Stomach (tissue), 9 donors: Measurements from ENCODE around the gene CLBA1. TPM values are rescaled to one million over a fixed set of nuclear protein-coding genes. Genes with fewer than 3 reads are reported as not detected.
A peak's percentile ranks its signal among the peaks of the same experiment; 100 is the strongest.

Experiments used
- DNase-seq, 2 donors: peaks; one replicate each; pipeline versions ENCODE4 v3.0.0 to v3.0.0-alpha.2; 2013 to 2019
- H3K27ac ChIP-seq, 5 donors: fragments of 200-600 bp in 4 of 5; sonication (generic) in 4 of 5; one replicate each; pipeline ENCODE4 v1.5.1; 2013 to 2019; ENCODE audit warnings: mild to moderate bottlenecking in 1 of 5, moderate library complexity in 1 of 5
- H3K27me3 ChIP-seq, 3 donors: fragments of 200-600 bp; sonication (generic); one replicate each; pipeline ENCODE4 v1.5.1; 2017 to 2019; ENCODE audit warnings: mixed run types in 1 of 3
- H3K36me3 ChIP-seq, 4 donors: fragments of 200-600 bp; sonication (generic); 1 replicate in 3 of 4; 2 replicates in 1 of 4; pipeline ENCODE4 v1.5.1; 2016 to 2019
- H3K4me1 ChIP-seq, 4 donors: fragments of 200-600 bp; sonication (generic); one replicate each; pipeline ENCODE4 v1.5.1; 2016 to 2019
- H3K4me3 ChIP-seq, 4 donors: fragments of 200-600 bp; sonication (generic) in 3 of 4; one replicate each; pipeline ENCODE4 v1.5.1; 2016 to 2019; ENCODE audit warnings: mild to moderate bottlenecking in 1 of 4
- H3K9me3 ChIP-seq, 4 donors: fragments of 200-600 bp; sonication (generic); one replicate each; pipeline ENCODE4 v1.5.1; 2016 to 2019
- EP300 ChIP-seq: sonication (generic); formaldehyde crosslinking; IDR thresholded peaks from one replicate; pipeline ENCODE4 v1.6.1; 2017; ENCODE audit warnings: antibody characterized with exemption
- POLR2A ChIP-seq, 4 donors: fragments of 450-650 bp; IDR thresholded peaks; one replicate each; pipeline ENCODE4 v1.6.1; 2016; ENCODE audit warnings: antibody characterized with exemption in 4 of 4, control low read depth in 2 of 4, mild to moderate bottlenecking in 1 of 4, moderate library complexity in 1 of 4
- POLR2AphosphoS5 ChIP-seq, 3 donors: sonication (generic); formaldehyde crosslinking; IDR thresholded peaks; one replicate each; pipeline ENCODE4 v1.6.1; 2016; ENCODE audit warnings: antibody characterized with exemption in 3 of 3
- WGBS, 5 donors: extraction: QIAGEN DNeasy Blood & Tissue Kit in 3 of 5; methylation state at CpG; one replicate each; pipeline versions ENCODE4 v1.1.5 to v1.1.7; 2013 to 2018; 5-methylcytosine and 5-hydroxymethylcytosine counted together
- intact Hi-C: fragments of 100-400 bp; cut with DNase I; formaldehyde crosslinking; loops from one replicate; pipeline ENCODE4 v1.15.1; 2023; ENCODE audit warnings: low total_unique reads
- polyA plus RNA-seq, 3 donors: library from polyadenylated mRNA; stranded (reverse); fragments of 200-250 nt; gene quantifications; one replicate each; pipeline ENCODE4 v1.2.3, GENCODE V29; 2013
- total RNA-seq, 5 donors: library from RNA; depleted of rRNA; stranded (reverse); fragments of >200 nt; gene quantifications; one replicate each; pipeline versions ENCODE4 v1.1.0 to v1.2.3, GENCODE V29; 2014 to 2016
- TF ChIP-seq, protein P1 (sequence below), 7 experiments: fragments of 450-650 bp in 4 of 7; fragments of 200-600 bp in 3 of 7; sonication (generic) in 3 of 7; IDR thresholded peaks; one replicate each; pipeline ENCODE4 v1.5.1; 2016 to 2019; ENCODE audit warnings: antibody characterized with exemption in 7 of 7, control low read depth in 2 of 7, mild to moderate bottlenecking in 1 of 7
- donor health status: healthy with polysubstance abuse.
- donor health status: Bipolar disorder and iron deficiency.
- donor health status: healthy.

The CLBA1 gene
- total and polyA plus RNA-seq, 8 donors = 3.5 to 13.9 (median 5.8) TPM; not detected in 1

DNA sequence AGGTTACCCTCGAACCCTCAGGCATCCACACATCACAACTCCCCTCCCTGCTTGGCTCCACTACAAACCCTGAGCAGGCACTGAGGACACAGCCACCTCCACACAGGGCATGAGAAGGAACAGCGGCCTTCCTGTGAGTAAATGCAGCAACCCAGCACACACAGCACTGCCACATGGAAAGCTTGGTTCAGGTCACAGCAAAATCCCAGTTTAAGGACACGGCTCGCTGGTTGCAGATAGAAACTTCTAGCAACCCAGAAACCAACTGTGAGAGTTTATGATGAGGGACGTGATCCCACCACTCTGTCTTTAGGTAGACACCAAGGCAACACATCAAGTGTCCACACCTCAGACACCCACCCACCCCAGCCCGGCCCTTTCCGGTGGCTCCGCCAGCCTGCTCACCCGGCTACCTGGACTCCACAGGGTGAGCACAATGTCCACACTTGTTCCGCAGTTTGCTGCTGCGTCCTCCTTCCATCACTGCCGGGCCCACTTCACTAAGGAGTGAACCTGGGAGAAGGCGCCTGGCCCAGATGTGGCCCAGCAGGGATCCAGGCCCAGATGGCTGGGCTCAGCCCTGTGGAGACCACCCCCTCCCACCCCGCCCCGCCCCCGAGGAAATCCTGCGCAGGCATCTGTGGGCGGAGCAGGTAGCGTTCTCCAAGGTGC lies 22.1 kb downstream of the CLBA1 start:
- Histone ChIP-seq H3K27ac (no peak overlapping the region), H3K4me1 (peaks cover 0 to 18% (median 5%) of the 10 kb centered on the region in 4 donors), H3K9me3 (no peaks in the 10 kb centered on the region), H3K36me3 (peaks cover 13 to 58% (median 47%) of the 10 kb centered on the region in 4 donors), H3K4me3 (no peak overlapping the region), H3K27me3 (no peaks in the 10 kb centered on the region)
- intact Hi-C loops = no loop called here
- 94 to 98% (median 96%) methylated on average over 13 to 19 of the region's 19 CpGs for WGBS, 5 donors
- no peak for TF ChIP-seq POLR2A (IDR thresholded peaks at IDR 0.05)
- TF ChIP-seq EP300 = no peak
- TF ChIP-seq, protein P1, sequence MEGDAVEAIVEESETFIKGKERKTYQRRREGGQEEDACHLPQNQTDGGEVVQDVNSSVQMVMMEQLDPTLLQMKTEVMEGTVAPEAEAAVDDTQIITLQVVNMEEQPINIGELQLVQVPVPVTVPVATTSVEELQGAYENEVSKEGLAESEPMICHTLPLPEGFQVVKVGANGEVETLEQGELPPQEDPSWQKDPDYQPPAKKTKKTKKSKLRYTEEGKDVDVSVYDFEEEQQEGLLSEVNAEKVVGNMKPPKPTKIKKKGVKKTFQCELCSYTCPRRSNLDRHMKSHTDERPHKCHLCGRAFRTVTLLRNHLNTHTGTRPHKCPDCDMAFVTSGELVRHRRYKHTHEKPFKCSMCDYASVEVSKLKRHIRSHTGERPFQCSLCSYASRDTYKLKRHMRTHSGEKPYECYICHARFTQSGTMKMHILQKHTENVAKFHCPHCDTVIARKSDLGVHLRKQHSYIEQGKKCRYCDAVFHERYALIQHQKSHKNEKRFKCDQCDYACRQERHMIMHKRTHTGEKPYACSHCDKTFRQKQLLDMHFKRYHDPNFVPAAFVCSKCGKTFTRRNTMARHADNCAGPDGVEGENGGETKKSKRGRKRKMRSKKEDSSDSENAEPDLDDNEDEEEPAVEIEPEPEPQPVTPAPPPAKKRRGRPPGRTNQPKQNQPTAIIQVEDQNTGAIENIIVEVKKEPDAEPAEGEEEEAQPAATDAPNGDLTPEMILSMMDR (IDR thresholded peaks at IDR 0.05) = no peak
- TF ChIP-seq POLR2AphosphoS5 (IDR thresholded peaks at IDR 0.05) = no peak
- no peak for DNase-seq

DNA sequence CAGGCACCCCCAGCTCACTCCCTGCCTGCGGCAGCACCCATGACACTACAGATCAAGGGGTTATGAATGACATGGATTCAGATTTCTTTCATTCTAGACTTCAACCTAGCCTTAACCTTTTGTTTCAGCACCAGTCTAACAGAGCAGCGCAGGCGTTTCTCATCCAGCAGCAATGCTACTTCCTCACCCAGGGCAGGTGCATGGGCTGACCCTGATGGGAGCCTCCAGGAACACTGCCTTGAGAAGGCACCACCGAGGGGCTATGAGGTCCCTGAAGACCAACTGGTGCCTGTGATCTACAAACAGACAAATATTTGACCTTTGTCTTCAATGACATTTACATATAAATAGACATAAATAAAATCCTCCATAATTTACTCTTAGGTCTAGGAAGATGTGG lies 24.5 kb downstream of the CLBA1 start:
- 87 to 91% (median 91%) methylated on average over 4 of the region's 4 CpGs for WGBS, 5 donors
- TF ChIP-seq POLR2A (IDR thresholded peaks at IDR 0.05) = no peak
- TF ChIP-seq, protein P1 (IDR thresholded peaks at IDR 0.05) = no peak
- Histone ChIP-seq H3K9me3 (no peaks in the 10 kb centered on the region), H3K36me3 (peaks cover 13 to 58% (median 47%) of the 10 kb centered on the region in 4 donors), H3K27me3 (no peaks in the 10 kb centered on the region), H3K4me3 (no peak overlapping the region), H3K4me1 (peaks cover 0 to 31% (median 10%) of the 10 kb centered on the region in 4 donors), H3K27ac (peak overlapping the region in 1 of 5 donors; percentile 78)
- no peak for DNase-seq
- intact Hi-C loops = no loop called here

DNA sequence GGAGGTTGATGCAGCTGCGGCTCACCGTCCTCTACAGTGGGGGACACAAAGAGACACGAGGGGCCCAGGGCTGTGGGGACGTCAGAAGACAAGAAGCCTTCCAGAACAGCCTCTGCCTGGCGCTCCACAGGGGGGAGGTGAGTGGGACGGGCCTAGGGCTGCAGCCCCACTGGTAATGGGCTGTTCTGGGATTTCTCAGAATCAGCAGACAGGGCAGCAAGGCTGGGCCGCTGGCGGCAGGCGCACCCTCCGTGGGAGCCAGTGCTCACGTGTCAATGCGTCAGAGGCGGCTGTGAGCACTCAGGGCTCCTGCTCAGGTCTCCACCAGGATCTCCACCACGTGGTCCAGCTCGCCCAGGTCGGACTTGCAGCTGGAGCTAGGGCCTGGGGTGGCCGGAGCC lies 25.3 kb downstream of the CLBA1 start:
- H3K27ac ChIP-seq = peak overlapping the region in 2 of 5 donors; percentile 25 to 78
- 69 to 88% (median 81%) methylated on average over 6 to 17 of the region's 17 CpGs for WGBS, 5 donors
- TF ChIP-seq POLR2AphosphoS5 (IDR thresholded peaks at IDR 0.05) = peak in 2 of 3 donors; percentile 19 to 31
- TF ChIP-seq POLR2A (IDR thresholded peaks at IDR 0.05) = no peak
- H3K9me3 ChIP-seq = no peaks in the 10 kb centered on the region
- peaks cover 13 to 58% (median 47%) of the 10 kb centered on the region in 4 donors for H3K36me3 ChIP-seq
- intact Hi-C loops = no loop called here
- peaks cover 0 to 31% (median 13%) of the 10 kb centered on the region in 4 donors for H3K4me1 ChIP-seq
- H3K4me3 ChIP-seq = no peak overlapping the region
- peak in 1 of 2 donors; percentile 77 for DNase-seq
- H3K27me3 ChIP-seq = no peaks in the 10 kb centered on the region

DNA sequence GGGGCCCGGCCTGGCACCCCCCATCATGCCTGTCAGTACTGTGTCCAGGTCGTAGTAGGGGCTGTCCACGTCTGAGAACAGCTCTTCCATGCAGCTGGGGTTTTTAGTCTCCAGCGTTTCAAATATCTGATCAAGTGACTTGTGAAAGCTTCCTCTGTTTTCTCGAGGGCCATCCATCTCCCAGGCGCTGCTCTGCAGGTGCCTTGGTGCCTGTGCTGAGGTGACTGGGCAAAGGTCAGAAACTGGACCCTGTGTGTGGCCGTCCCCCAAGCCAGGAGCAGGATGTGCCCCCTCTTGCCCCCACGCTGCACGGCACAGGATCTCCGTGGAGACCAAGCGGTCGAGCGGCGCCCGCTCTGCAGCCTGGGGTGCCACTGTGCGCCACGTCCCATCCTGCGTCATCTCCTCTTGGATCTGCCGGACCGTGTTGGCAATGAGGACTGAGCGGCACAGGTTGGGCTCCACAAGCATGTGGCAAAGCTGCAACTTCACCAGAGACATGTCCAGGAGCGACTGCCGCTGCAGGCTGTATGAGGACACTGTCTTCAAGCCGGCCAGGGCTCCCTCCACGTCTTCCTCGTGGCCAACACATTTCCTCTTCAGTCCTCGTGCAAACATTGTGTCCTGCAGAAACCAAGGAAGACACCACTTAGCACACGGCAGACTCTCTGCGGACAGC lies 25.9 kb downstream of the CLBA1 start:
- H3K27ac ChIP-seq = peak overlapping the region in 2 of 5 donors; percentile 25 to 78
- no peaks in the 10 kb centered on the region for H3K9me3 ChIP-seq
- H3K4me3 ChIP-seq = no peak overlapping the region
- peaks cover 0 to 36% (median 16%) of the 10 kb centered on the region in 4 donors for H3K4me1 ChIP-seq
- no peaks in the 10 kb centered on the region for H3K27me3 ChIP-seq
- no peak for DNase-seq
- TF ChIP-seq EP300 (no peak), POLR2AphosphoS5 (IDR thresholded peaks at IDR 0.05) (no peak), POLR2A (IDR thresholded peaks at IDR 0.05) (no peak)
- TF ChIP-seq, protein P1 (IDR thresholded peaks at IDR 0.05) = no peak
- 77 to 87% (median 86%) methylated on average over 13 to 29 of the region's 29 CpGs for WGBS, 5 donors
- intact Hi-C loops = no loop called here
- peaks cover 13 to 53% (median 46%) of the 10 kb centered on the region in 4 donors for H3K36me3 ChIP-seq
